K562 (cell line): Measurements from ENCODE around the gene SLC7A6. TPM values are rescaled to one million over a fixed set of nuclear protein-coding genes. Genes with fewer than 3 reads are reported as not detected.

Experiments used
- ATAC-seq: fragments of 200-7000 bp; cut with Tn5 transposase; 3 replicates; pipeline ENCODE4 v1.9.1; 2020; ENCODE audit warnings: moderate library complexity
- BruUV-seq: library from RNA; stranded (reverse); fragments of 400-500 nt; replicated peaks from 2 replicates; lab custom pipeline; 2021; lab: Mats Ljungman, UMichigan
- CTCF ChIA-PET: fragments of 300-600 bp; formaldehyde crosslinking; extraction: SDS; loops from one replicate; lab custom pipeline; 2021; ENCODE audit warnings: low intra/inter-chr PET ratio; lab: Yijun Ruan, JAX
- POLR2A ChIA-PET: fragments of 300-600, 350-650 bp; sonication (Branson Sonifier 250); formaldehyde crosslinking; extraction: SDS; loops from one replicate; lab custom pipeline; 2021; ENCODE audit warnings: antibody characterized with exemption, inconsistent platforms; lab: Yijun Ruan, JAX
- DNase-seq, 4 experiments: peaks; one replicate each; pipeline versions ENCODE4 v3.0.0 to v3.0.0-alpha.2; 2011 to 2018; ENCODE audit warnings: low spot score in 3 of 4, mixed read lengths in 3 of 4; ENCODE audit errors: extremely low read depth in 1 of 4
- FAIRE-seq: peaks from 2 replicates; lab custom pipeline; 2011; peaks lifted over from hg19 to GRCh38; lab: Jason Lieb, UNC
- H2AFZ ChIP-seq: 2 replicates; pipeline ENCODE4 v1.6.0; 2011; ENCODE audit warnings: low read depth, low read length, control low read depth, inconsistent platforms
- H3K27ac ChIP-seq: fragments of 200-600 bp; 3 replicates; pipeline ENCODE4 v1.8.0; 2011; ENCODE audit warnings: low read depth, mild to moderate bottlenecking, control low read depth, inconsistent platforms, low read length, moderate library complexity, mixed read lengths; ENCODE audit errors: extremely low read depth
- H3K27me3 ChIP-seq, 2 experiments: fragments of 300-600 bp in 1 of 2; 2 replicates in 1 of 2; 3 replicates in 1 of 2; pipeline versions ENCODE4 v1.6.0 to v1.8.0; 2011; ENCODE audit warnings: inconsistent platforms in 2 of 2, low read length in 2 of 2, mild to moderate bottlenecking in 1 of 2, mixed read lengths in 1 of 2, moderate library complexity in 1 of 2; ENCODE audit not compliant: control insufficient read depth in 2 of 2, insufficient read depth in 2 of 2
- H3K36me3 ChIP-seq: fragments of 300-600 bp; 3 replicates; pipeline ENCODE4 v1.8.0; 2011; ENCODE audit warnings: mild to moderate bottlenecking, low read length, inconsistent platforms; ENCODE audit not compliant: control insufficient read depth, insufficient read depth
- H3K4me1 ChIP-seq, 2 experiments: fragments of 200-600 bp in 1 of 2; replicated peaks in 1 of 2; 2 replicates in 1 of 2; 3 replicates in 1 of 2; pipeline versions ENCODE4 v1.5.1 to v1.8.0; 2011; ENCODE audit warnings: inconsistent platforms in 2 of 2, low read length in 2 of 2, mild to moderate bottlenecking in 1 of 2, mixed read lengths in 1 of 2, moderate library complexity in 1 of 2; ENCODE audit not compliant: control insufficient read depth in 2 of 2, insufficient read depth in 2 of 2
- H3K4me2 ChIP-seq: 2 replicates; pipeline ENCODE4 v1.6.1; 2011; ENCODE audit warnings: low read length, control low read depth, inconsistent platforms, mixed read lengths; ENCODE audit not compliant: insufficient read depth
- H3K4me3 ChIP-seq: fragments of 200-600 bp; sonication (generic), shearing (Covaris generic); 2 replicates; pipeline ENCODE4 v1.5.1; 2016; ENCODE audit warnings: control low read depth, inconsistent platforms
- H3K79me2 ChIP-seq: fragments of 200-600 bp; 3 replicates; pipeline ENCODE4 v1.8.0; 2011; ENCODE audit warnings: low read length, inconsistent platforms; ENCODE audit not compliant: control insufficient read depth, insufficient read depth
- H3K9ac ChIP-seq, 2 experiments: 2 replicates each; pipeline versions ENCODE4 v1.6.0 to v1.6.1; 2011; ENCODE audit warnings: low read depth in 2 of 2, low read length in 2 of 2, control low read depth in 1 of 2, inconsistent platforms in 1 of 2, mild to moderate bottlenecking in 1 of 2, mixed read lengths in 1 of 2; ENCODE audit not compliant: insufficient read depth in 1 of 2
- H3K9me1 ChIP-seq: one replicate; pipeline ENCODE4 v1.6.0; 2011; ENCODE audit warnings: inconsistent platforms, mild to moderate bottlenecking, low read length, moderate library complexity; ENCODE audit not compliant: control insufficient read depth, insufficient read depth
- H3K9me3 ChIP-seq: replicated peaks from 2 replicates; pipeline ENCODE4 v1.5.1; 2011; ENCODE audit warnings: low read depth, low read length, inconsistent platforms; ENCODE audit not compliant: control insufficient read depth, insufficient read depth
- H4K20me1 ChIP-seq: replicated peaks from 2 replicates; pipeline ENCODE4 v1.6.1; 2011; ENCODE audit warnings: low read length, inconsistent platforms, mixed read lengths; ENCODE audit not compliant: control insufficient read depth, insufficient read depth
- BCLAF1 ChIP-seq, 2 experiments: fragments of 450-650 bp in 1 of 2; IDR thresholded peaks; 2 replicates each; pipeline ENCODE4 v1.6.1; 2011 to 2017; ENCODE audit warnings: low read depth in 2 of 2, antibody characterized with exemption in 1 of 2, borderline replicate concordance in 1 of 2, low read length in 1 of 2, mild to moderate bottlenecking in 1 of 2, mixed read lengths in 1 of 2; ENCODE audit not compliant: control insufficient read depth in 1 of 2
- CCNT2 ChIP-seq: IDR thresholded peaks from 2 replicates; pipeline ENCODE4 v1.6.1; 2011; ENCODE audit warnings: borderline replicate concordance, low read depth, mild to moderate bottlenecking, moderate library complexity, mixed read lengths, low read length; ENCODE audit not compliant: insufficient read length; ENCODE audit errors: extremely low read depth
- CEBPB ChIP-seq: fragments of 450-650 bp; IDR thresholded peaks from 2 replicates; pipeline ENCODE4 v1.6.1; 2016; ENCODE audit warnings: missing genetic modification characterization, missing compliant biosample characterization
- CEBPG ChIP-seq, 3 experiments: fragments of 200-800 bp in 1 of 3; sonication (Bioruptor generic) in 1 of 3; sonication (generic) in 1 of 3; formaldehyde crosslinking in 1 of 3; IDR thresholded peaks in 2 of 3; conservative IDR thresholded peaks in 1 of 3; 2 replicates each; pipeline versions ENCODE4 v1.6.1 to v1.8.0; 2016 to 2022; ENCODE audit warnings: missing compliant biosample characterization in 2 of 3, missing genetic modification characterization in 2 of 3, mild to moderate bottlenecking in 1 of 3, missing genetic modification reagents in 1 of 3
- MCM3 ChIP-seq: fragments of 450-650 bp; IDR thresholded peaks from 2 replicates; pipeline ENCODE4 v1.6.1; 2016
- MXI1 ChIP-seq: IDR thresholded peaks from 2 replicates; pipeline ENCODE4 v1.6.1; 2011; ENCODE audit warnings: low read depth, mild to moderate bottlenecking, improper control_type of control experiment, low read length
- SLC30A9 ChIP-seq: fragments of 250-450 bp; sonication (Bioruptor Pico); IDR thresholded peaks from 2 replicates; pipeline ENCODE4 v1.8.0; 2022; ENCODE audit warnings: mild to moderate bottlenecking, moderate library complexity
- ZBTB11 ChIP-seq, 3 experiments: fragments of 200-800 bp in 1 of 3; fragments of 250-450 bp in 1 of 3; fragments of 450-650 bp in 1 of 3; sonication (Bioruptor Pico) in 1 of 3; sonication (Bioruptor generic) in 1 of 3; formaldehyde crosslinking in 1 of 3; IDR thresholded peaks; 2 replicates each; pipeline versions ENCODE4 v1.6.1 to v1.8.0; 2016 to 2022; ENCODE audit warnings: mild to moderate bottlenecking in 2 of 3, missing genetic modification characterization in 2 of 3, missing compliant biosample characterization in 1 of 3, moderate library complexity in 1 of 3
- ZNF507 ChIP-seq: conservative IDR thresholded peaks from 2 replicates; pipeline ENCODE4 v1.6.1; 2017; ENCODE audit warnings: missing genetic modification characterization, missing compliant biosample characterization
- WGBS: fragments of 100-300 bp; shearing (Covaris generic); methylation state at CpG from one replicate; pipeline ENCODE4 v1.1.6; 2016; ENCODE audit warnings: low coverage, mixed read lengths; ENCODE audit not compliant: insufficient coverage; ENCODE audit errors: missing lambda C conversion rate; 5-methylcytosine and 5-hydroxymethylcytosine counted together
- in situ Hi-C: fragments of 300-500 bp; cut with MboI; formaldehyde crosslinking; loops from 4 replicates; pipeline ENCODE4 v1.15.0; 2018; ENCODE audit warnings: inconsistent platforms, mixed read lengths
- intact Hi-C: fragments of 100-400 bp; cut with micrococcal nuclease; formaldehyde crosslinking; loops from 2 replicates; pipeline ENCODE4 v1.14.2; 2022
- polyA plus RNA-seq, 8 experiments: library from polyadenylated mRNA; depleted of rRNA in 4 of 8; stranded (reverse) in 5 of 8; unstranded in 3 of 8; fragments of >200 nt; fragmentation: Nextera tagmentation in 2 of 8; fragmentation: Illumina TruSeq in 1 of 8; extraction: Ambion mirVana in 2 of 8; extraction: Trizol in 1 of 8; gene quantifications; 2 replicates each; pipeline versions ENCODE4 v1.2.1 to v1.2.3, GENCODE V29; 2011 to 2014; ENCODE audit warnings: inconsistent platforms in 1 of 8, missing spikeins in 1 of 8
- total RNA-seq, 7 experiments: library from RNA; depleted of rRNA in 6 of 7; stranded (reverse); fragments of >200 nt in 6 of 7; fragmentation: Illumina TruSeq in 2 of 7; extraction: Trizol in 2 of 7; gene quantifications; 2 replicates each; pipeline versions ENCODE4 v1.2.1 to v1.2.3, GENCODE V29; 2011 to 2021; ENCODE audit warnings: low replicate concordance in 1 of 7

The SLC7A6 gene
- total and polyA plus RNA-seq, 9 of the 15 experiments (the other 6 are each of a cell fraction or from before 2014, with no cell fraction given): 12.6 to 60.1 (median 29.8) TPM

- Histone ChIP-seq H3K4me2 (no peak overlapping the region), H3K4me3 (no peak overlapping the region)
- no peak for ATAC-seq
Observed at GRCh38 chr16:68273459-68273858, 9.1 kb downstream of the SLC7A6 start.

GRCh38 chr16:68273896-68274295, 9.6 kb downstream of the SLC7A6 start:
- Histone ChIP-seq H3K79me2 (peaks cover 49% of the 10 kb centered on the region), H3K9ac (no peak overlapping the region), H3K4me2 (no peak overlapping the region), H3K4me1 (peaks cover 0 to 9% of the 10 kb centered on the region in 2 experiments; a peak in 1 of 5 replicates), H3K9me3 (no peaks in the 10 kb centered on the region), H3K36me3 (peaks cover 64% of the 10 kb centered on the region), H3K27me3 (no peaks in the 10 kb centered on the region), H3K4me3 (no peak overlapping the region), H2AFZ (no peak overlapping the region), H4K20me1 (peaks cover 24% of the 10 kb centered on the region), H3K27ac (no peak overlapping the region), H3K9me1 (no peaks in the 10 kb centered on the region)
- no TSS peak for BruUV-seq
- CTCF ChIA-PET: no interaction called here
- DNase-seq (no peak), FAIRE-seq (no peak), ATAC-seq (no peak)
- WGBS: 100% methylated on average over 6 of the region's 8 CpGs
- intact Hi-C loops: no loop called here
- POLR2A ChIA-PET: interaction anchor here (0.7 to 1.4 kb wide), 4 partner anchors 9 to 64 kb away, joined by 3 to 8 read pairs (median 4); partner anchors contain the start of gene SLC7A6
- in situ Hi-C loops: no loop called here
- TF ChIP-seq ZBTB11 (CRISPR knock-in tag; IDR thresholded peaks at IDR 0.05) (no peak), MXI1 (no peak), MCM3 (no peak), ZNF507 (no peak), BCLAF1 (IDR thresholded peaks at IDR 0.05; ENCODE audit: borderline replicate concordance in 1 of 2, control insufficient read depth in 1 of 2, low read depth in 2 of 2, low read length in 1 of 2) (no peak), SLC30A9 (CRISPR knock-in tag) (no peak)

More at GRCh38 chr16:68273459-68273858, 9.1 kb downstream of the SLC7A6 start:
- in situ Hi-C loops (no loop called here), intact Hi-C loops (no loop called here)
- Histone ChIP-seq H4K20me1 (peaks cover 24% of the 10 kb centered on the region), H3K36me3 (peaks cover 65% of the 10 kb centered on the region), H2AFZ (no peak overlapping the region), H3K27me3 (no peaks in the 10 kb centered on the region), H3K9me1 (no peaks in the 10 kb centered on the region), H3K27ac (no peak overlapping the region), H3K4me1 (peaks cover 0 to 9% of the 10 kb centered on the region in 2 experiments; a peak in 1 of 5 replicates), H3K9me3 (no peaks in the 10 kb centered on the region), H3K79me2 (peaks cover 53% of the 10 kb centered on the region), H3K9ac (no peak overlapping the region)
- no peak for FAIRE-seq
- no TSS peak for BruUV-seq
- ChIA-PET POLR2A (interaction anchor here (0.6 to 1.5 kb wide), 7 partner anchors 9 to 207 kb away, joined by 3 to 8 read pairs (median 3); partner anchors contain the start of genes PRMT7, SLC7A6 and SLC7A6OS), CTCF (no interaction called here)
- DNase-seq: no peak
- TF ChIP-seq CCNT2: no peak
- TF ChIP-seq CEBPG (CRISPR knock-in tag; IDR thresholded peaks at IDR 0.05): no peak
- 0 out of 4 replicates have a peak, but pooled peaks of 1 of the 2 experiments have one; percentile 7 for TF ChIP-seq CEBPG (tag; conservative IDR thresholded peaks at IDR 0.05 in 1 of 2, IDR thresholded peaks at IDR 0.05 in 1 of 2)
- peak; percentile 36 for TF ChIP-seq CEBPB
- 94% methylated on average over 4 of the region's 5 CpGs for WGBS
